HG02885 (cell line): Measurements from ENCODE around the gene PITPNM3.
A peak's percentile ranks its signal among the peaks of the same experiment; 100 is the strongest.

Experiments used
- ATAC-seq: cut with Tn5 transposase; IDR thresholded peaks from one replicate; pipeline ENCODE4 v1.9.1; 2021; ENCODE audit warnings: mild to moderate bottlenecking; ENCODE audit not compliant: unreplicated experiment, poor library complexity

PITPNM3 gene

GRCh38 chr17:6470146-6470718 is 86.1 kb downstream of the PITPNM3 start:
- no peak for ATAC-seq

GRCh38 chr17:6468051-6468790 is 88.1 kb downstream of the PITPNM3 start:
- ATAC-seq: no peak

- ATAC-seq: no peak
Measured at GRCh38 chr17:6467567-6467966, 88.8 kb downstream of the PITPNM3 start.

- ATAC-seq: no peak
Measured at GRCh38 chr17:6465206-6466003, 91.0 kb downstream of the PITPNM3 start.

- ATAC-seq: no peak
Measured at GRCh38 chr17:6464446-6465041, 91.8 kb downstream of the PITPNM3 start.

- ATAC-seq: no peak
Measured at GRCh38 chr17:6463616-6464445, 92.5 kb downstream of the PITPNM3 start.

- ATAC-seq: no peak
Measured at GRCh38 chr17:6462692-6463091, 93.7 kb downstream of the PITPNM3 start.

GRCh38 chr17:6461792-6462524 is 94.4 kb downstream of the PITPNM3 start:
- no peak for ATAC-seq

- no peak for ATAC-seq
Measured at GRCh38 chr17:6461246-6461645, 95.1 kb downstream of the PITPNM3 start.

- no peak for ATAC-seq
Measured at GRCh38 chr17:6460531-6461161, 95.7 kb downstream of the PITPNM3 start.

GRCh38 chr17:6458460-6458950 is 97.8 kb downstream of the PITPNM3 start:
- ATAC-seq: no peak

- no peak for ATAC-seq
Measured at GRCh38 chr17:6457688-6458459, 98.5 kb downstream of the PITPNM3 start.

GRCh38 chr17:6456914-6457687 is 99.3 kb downstream of the PITPNM3 start:
- ATAC-seq: no peak

GRCh38 chr17:6456321-6456720 is 100.0 kb downstream of the PITPNM3 start:
- ATAC-seq: no peak

- ATAC-seq: peak; percentile 34
Measured at GRCh38 chr17:6455321-6455705, 101.0 kb downstream of the PITPNM3 start.

GRCh38 chr17:6454495-6455320 is 101.6 kb downstream of the PITPNM3 start:
- no peak for ATAC-seq
